ENCODE measurements around the gene EFNA4.

The EFNA4 gene

GRCh38 chr1:155022927-155023236 is 40.7 kb upstream of the EFNA4 start:
- Histone ChIP-seq H3K4me1 (ENCODE audit: control insufficient read depth, low read depth, low read length) (peaks cover 2% of the 10 kb centered on the region), H3K36me3 (ENCODE audit: control insufficient read depth, low read depth, low read length) (no peaks in the 10 kb centered on the region), H3K27me3 (ENCODE audit: control insufficient read depth, insufficient read depth, low read length) (no peaks in the 10 kb centered on the region), H3K4me3 (ENCODE audit: low read length) (no peak overlapping the region), H3K9ac (ENCODE audit: low read length) (no peak overlapping the region), H3K27ac (ENCODE audit: low read length) (no peak overlapping the region), H3K9me3 (ENCODE audit: control insufficient read depth, low read depth, low read length) (no peaks in the 10 kb centered on the region)

- no peaks in the 10 kb centered on the region for H3K27me3 ChIP-seq (ENCODE audit: control insufficient read depth, insufficient read depth, low read length)
- no peak overlapping the region for H3K4me3 ChIP-seq (ENCODE audit: low read length)
- no peaks in the 10 kb centered on the region for H3K36me3 ChIP-seq (ENCODE audit: control insufficient read depth, low read depth, low read length)
- H3K4me1 ChIP-seq (ENCODE audit: control insufficient read depth, low read depth, low read length): no peaks in the 10 kb centered on the region
- no peak overlapping the region for H3K9ac ChIP-seq (ENCODE audit: low read length)
- no peak overlapping the region for H3K27ac ChIP-seq (ENCODE audit: low read length)
- H3K9me3 ChIP-seq (ENCODE audit: control insufficient read depth, low read depth, low read length): no peaks in the 10 kb centered on the region
Observed at GRCh38 chr1:155023627-155024026, 39.9 kb upstream of the EFNA4 start.

DNA sequence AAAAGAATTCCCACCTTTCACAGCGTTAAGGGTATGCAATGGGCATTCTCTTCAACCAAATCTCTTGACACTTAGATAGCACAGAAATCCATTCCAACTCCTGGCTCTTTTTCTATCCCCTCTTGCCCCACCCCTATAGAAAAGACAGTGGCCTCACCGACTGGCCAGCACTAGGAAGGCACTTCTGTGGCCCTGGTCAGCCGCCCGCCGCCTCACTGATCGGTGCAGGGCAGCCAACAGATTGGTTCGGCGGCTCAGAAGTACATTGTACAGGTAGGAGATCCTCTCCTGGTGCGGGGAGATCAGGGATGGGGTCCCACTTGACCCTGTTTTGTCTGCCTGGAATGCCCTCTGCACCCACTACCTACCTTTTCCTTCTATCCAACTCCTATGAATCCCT is 39.2 kb upstream of the EFNA4 start:
- H3K36me3 ChIP-seq (ENCODE audit: control insufficient read depth, low read depth, low read length): no peaks in the 10 kb centered on the region
- no peaks in the 10 kb centered on the region for H3K9me3 ChIP-seq (ENCODE audit: control insufficient read depth, low read depth, low read length)
- H3K27ac ChIP-seq (ENCODE audit: low read length): no peak overlapping the region
- H3K4me3 ChIP-seq (ENCODE audit: low read length): no peak overlapping the region
- H3K27me3 ChIP-seq (ENCODE audit: control insufficient read depth, insufficient read depth, low read length): no peaks in the 10 kb centered on the region
- H3K9ac ChIP-seq (ENCODE audit: low read length): no peak overlapping the region
- H3K4me1 ChIP-seq (ENCODE audit: control insufficient read depth, low read depth, low read length): no peaks in the 10 kb centered on the region

GRCh38 chr1:155026154-155026553 is 37.4 kb upstream of the EFNA4 start:
- Histone ChIP-seq H3K9me3 (ENCODE audit: control insufficient read depth, low read depth, low read length) (no peaks in the 10 kb centered on the region), H3K9ac (ENCODE audit: low read length) (no peak overlapping the region), H3K4me1 (ENCODE audit: control insufficient read depth, low read depth, low read length) (no peaks in the 10 kb centered on the region), H3K4me3 (ENCODE audit: low read length) (no peak overlapping the region), H3K27ac (ENCODE audit: low read length) (no peak overlapping the region), H3K27me3 (ENCODE audit: control insufficient read depth, insufficient read depth, low read length) (no peaks in the 10 kb centered on the region), H3K36me3 (ENCODE audit: control insufficient read depth, low read depth, low read length) (no peaks in the 10 kb centered on the region)

DNA sequence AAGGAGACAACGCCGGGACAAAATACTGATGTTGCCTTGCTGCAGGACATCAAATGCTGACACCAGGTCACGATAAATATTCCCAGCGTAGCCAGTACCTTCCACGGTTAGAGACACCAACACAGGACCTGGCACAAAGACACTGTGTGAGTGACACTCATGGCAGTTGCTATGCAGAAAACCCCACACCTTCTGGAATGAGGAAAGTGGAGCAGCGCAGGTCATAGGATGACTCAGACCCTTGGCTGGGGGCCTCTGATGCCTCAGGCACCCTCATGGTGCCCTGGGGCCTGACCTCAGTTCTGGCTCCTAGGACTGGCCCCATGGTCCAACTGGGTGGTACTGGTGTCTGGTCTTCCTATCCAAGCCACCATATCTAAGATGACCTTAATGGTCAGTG is 37.0 kb upstream of the EFNA4 start:
- H3K27ac ChIP-seq (ENCODE audit: low read length): no peak overlapping the region
- no peaks in the 10 kb centered on the region for H3K36me3 ChIP-seq (ENCODE audit: control insufficient read depth, low read depth, low read length)
- H3K4me1 ChIP-seq (ENCODE audit: control insufficient read depth, low read depth, low read length): no peaks in the 10 kb centered on the region
- no peaks in the 10 kb centered on the region for H3K27me3 ChIP-seq (ENCODE audit: control insufficient read depth, insufficient read depth, low read length)
- H3K4me3 ChIP-seq (ENCODE audit: low read length): no peak overlapping the region
- no peaks in the 10 kb centered on the region for H3K9me3 ChIP-seq (ENCODE audit: control insufficient read depth, low read depth, low read length)
- H3K9ac ChIP-seq (ENCODE audit: low read length): no peak overlapping the region

GRCh38 chr1:155029513-155030242 is 33.9 kb upstream of the EFNA4 start:
- H3K9ac ChIP-seq (ENCODE audit: low read length): no peak overlapping the region
- H3K36me3 ChIP-seq (ENCODE audit: control insufficient read depth, low read depth, low read length): no peaks in the 10 kb centered on the region
- no peaks in the 10 kb centered on the region for H3K27me3 ChIP-seq (ENCODE audit: control insufficient read depth, insufficient read depth, low read length)
- H3K9me3 ChIP-seq (ENCODE audit: control insufficient read depth, low read depth, low read length): no peaks in the 10 kb centered on the region
- H3K27ac ChIP-seq (ENCODE audit: low read length): no peak overlapping the region
- H3K4me1 ChIP-seq (ENCODE audit: control insufficient read depth, low read depth, low read length): no peaks in the 10 kb centered on the region
- no peak overlapping the region for H3K4me3 ChIP-seq (ENCODE audit: low read length)

GRCh38 chr1:155030243-155030795 is 33.2 kb upstream of the EFNA4 start:
- H3K9ac ChIP-seq (ENCODE audit: low read length): no peak overlapping the region
- no peak overlapping the region for H3K27ac ChIP-seq (ENCODE audit: low read length)
- H3K4me1 ChIP-seq (ENCODE audit: control insufficient read depth, low read depth, low read length): no peaks in the 10 kb centered on the region
- no peaks in the 10 kb centered on the region for H3K36me3 ChIP-seq (ENCODE audit: control insufficient read depth, low read depth, low read length)
- no peaks in the 10 kb centered on the region for H3K9me3 ChIP-seq (ENCODE audit: control insufficient read depth, low read depth, low read length)
- no peak overlapping the region for H3K4me3 ChIP-seq (ENCODE audit: low read length)
- no peaks in the 10 kb centered on the region for H3K27me3 ChIP-seq (ENCODE audit: control insufficient read depth, insufficient read depth, low read length)

DNA sequence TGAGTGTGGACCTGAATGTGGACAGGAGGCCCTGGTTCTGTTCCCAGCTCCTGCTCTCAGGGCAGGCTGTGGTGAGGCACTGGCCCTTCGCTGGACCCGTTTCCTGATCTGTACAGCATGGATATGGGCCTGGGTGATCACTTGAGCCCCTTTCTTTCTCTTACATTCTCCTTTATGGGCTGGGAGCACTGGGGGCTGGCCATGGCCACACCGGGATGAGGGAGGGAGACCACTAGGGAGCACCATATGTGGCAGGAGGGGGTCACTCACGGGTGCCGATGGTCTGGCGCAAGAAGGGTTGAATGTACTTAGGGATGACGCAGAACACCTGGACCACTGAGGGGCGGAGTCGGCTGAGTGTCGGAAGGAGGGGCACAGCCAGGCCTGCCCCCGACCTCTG is 32.6 kb upstream of the EFNA4 start:
- H3K27me3 ChIP-seq (ENCODE audit: control insufficient read depth, insufficient read depth, low read length): no peaks in the 10 kb centered on the region
- no peaks in the 10 kb centered on the region for H3K4me1 ChIP-seq (ENCODE audit: control insufficient read depth, low read depth, low read length)
- H3K9me3 ChIP-seq (ENCODE audit: control insufficient read depth, low read depth, low read length): no peaks in the 10 kb centered on the region
- no peak overlapping the region for H3K9ac ChIP-seq (ENCODE audit: low read length)
- H3K27ac ChIP-seq (ENCODE audit: low read length): no peak overlapping the region
- H3K4me3 ChIP-seq (ENCODE audit: low read length): no peak overlapping the region
- no peaks in the 10 kb centered on the region for H3K36me3 ChIP-seq (ENCODE audit: control insufficient read depth, low read depth, low read length)

- Histone ChIP-seq H3K27ac (ENCODE audit: low read length) (no peak overlapping the region), H3K27me3 (ENCODE audit: control insufficient read depth, insufficient read depth, low read length) (no peaks in the 10 kb centered on the region), H3K36me3 (ENCODE audit: control insufficient read depth, low read depth, low read length) (no peaks in the 10 kb centered on the region), H3K4me3 (ENCODE audit: low read length) (no peak overlapping the region), H3K4me1 (ENCODE audit: control insufficient read depth, low read depth, low read length) (no peaks in the 10 kb centered on the region), H3K9me3 (ENCODE audit: control insufficient read depth, low read depth, low read length) (no peaks in the 10 kb centered on the region), H3K9ac (ENCODE audit: low read length) (no peak overlapping the region)
Observed at GRCh38 chr1:155032886-155033285, 30.7 kb upstream of the EFNA4 start.

DNA sequence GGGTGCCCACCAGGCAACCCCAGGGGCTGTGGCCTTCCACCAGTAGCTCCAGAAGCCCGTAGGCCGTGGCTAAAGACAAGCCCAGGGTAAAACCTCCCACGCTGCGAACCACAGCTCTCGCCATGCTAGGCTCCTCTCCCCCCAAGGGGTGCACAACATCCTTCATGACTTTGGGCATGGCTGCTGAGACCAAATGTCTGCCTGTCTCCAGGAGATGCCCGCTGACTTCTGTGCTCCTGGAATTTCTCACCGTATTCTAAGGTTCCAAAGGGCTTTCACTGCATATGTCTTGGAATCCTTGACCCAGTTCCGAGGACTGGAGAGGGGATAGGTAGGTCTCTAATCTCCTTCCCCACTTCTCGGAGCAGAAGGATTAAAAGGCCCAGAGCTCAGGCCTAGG is 30.0 kb upstream of the EFNA4 start, which contains the start of the genes DCST1 and DCST2:
Gene DCST1 (plus strand): TSS at position 301 of the 400 bp plus-strand sequence. CDS start 213 bp downstream, outside the sequence.
Gene DCST2 (minus strand): TSS at position 258 of the 400 bp plus-strand sequence. CDS start 80 bp downstream, at position 178.
- Histone ChIP-seq H3K36me3 (ENCODE audit: control insufficient read depth, low read depth, low read length) (no peaks in the 10 kb centered on the region), H3K4me1 (ENCODE audit: control insufficient read depth, low read depth, low read length) (no peaks in the 10 kb centered on the region), H3K9ac (ENCODE audit: low read length) (no peak within 1 kb of the TSS), H3K4me3 (ENCODE audit: low read length) (no peak within 1 kb of the TSS), H3K27ac (ENCODE audit: low read length) (no peak within 1 kb of the TSS), H3K27me3 (ENCODE audit: control insufficient read depth, insufficient read depth, low read length) (no peaks in the 10 kb centered on the region), H3K9me3 (ENCODE audit: control insufficient read depth, low read depth, low read length) (no peaks in the 10 kb centered on the region)

DNA sequence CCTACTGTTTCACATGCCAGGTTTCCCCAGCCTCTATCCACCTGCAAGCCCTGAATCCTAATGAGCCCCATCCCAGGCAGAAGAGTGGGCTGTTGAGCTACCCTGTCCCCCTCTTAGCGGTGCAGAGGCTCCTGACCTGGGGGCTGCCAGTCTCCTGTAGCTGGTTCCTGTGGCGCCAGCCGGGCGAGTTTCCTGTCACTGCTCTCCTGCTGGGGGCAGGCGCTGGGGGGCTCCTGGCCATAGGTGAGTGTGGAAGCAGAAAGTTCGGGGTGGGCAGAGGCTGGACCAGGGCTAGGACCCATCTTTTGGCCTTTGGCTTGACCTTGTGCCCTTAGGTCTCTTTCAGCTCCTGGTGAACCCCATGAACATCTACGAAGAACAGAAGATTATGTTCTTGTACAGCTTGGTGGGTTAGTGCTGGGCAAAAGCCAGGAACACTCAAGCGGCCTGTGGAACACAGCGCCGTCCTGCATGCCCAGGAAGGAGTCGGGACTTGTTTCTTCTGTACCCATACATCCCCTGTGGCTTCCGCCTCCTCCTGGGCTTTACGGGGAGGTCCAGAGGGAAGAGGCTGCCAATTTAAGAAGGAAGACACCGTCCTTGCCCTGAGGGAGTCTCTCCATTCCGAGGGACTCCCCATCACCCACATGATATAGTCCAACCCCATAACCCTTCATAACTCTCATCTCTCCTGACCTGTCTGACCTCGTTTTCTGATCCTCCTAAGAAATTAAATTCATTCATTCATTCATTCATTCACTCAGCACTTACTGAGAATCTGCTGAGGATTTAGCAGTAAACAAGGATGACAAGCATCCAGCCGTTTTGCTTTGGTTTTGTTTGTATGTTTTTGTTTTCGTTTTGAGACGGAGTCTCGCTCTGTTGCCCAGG is 29.0 kb upstream of the EFNA4 start:
- no peaks in the 10 kb centered on the region for H3K27me3 ChIP-seq (ENCODE audit: control insufficient read depth, insufficient read depth, low read length)
- H3K27ac ChIP-seq (ENCODE audit: low read length): no peak overlapping the region
- no peak overlapping the region for H3K9ac ChIP-seq (ENCODE audit: low read length)
- no peaks in the 10 kb centered on the region for H3K36me3 ChIP-seq (ENCODE audit: control insufficient read depth, low read depth, low read length)
- no peaks in the 10 kb centered on the region for H3K4me1 ChIP-seq (ENCODE audit: control insufficient read depth, low read depth, low read length)
- H3K9me3 ChIP-seq (ENCODE audit: control insufficient read depth, low read depth, low read length): no peaks in the 10 kb centered on the region
- no peak overlapping the region for H3K4me3 ChIP-seq (ENCODE audit: low read length)
